HCT116 (cell line): ENCODE measurements around the gene SLC40A1. TPM values are rescaled to one million over a fixed set of nuclear protein-coding genes. Genes with fewer than 3 reads are reported as not detected.

Experiments
- ATAC-seq: fragments of 200-7000 bp; cut with Tn5 transposase; 2 replicates; pipeline ENCODE4 v1.9.1; 2020; ENCODE audit warnings: mild to moderate bottlenecking, moderate library complexity
- BruUV-seq: library from RNA; stranded (reverse); fragments of 400-500 nt; replicated peaks from 2 replicates; lab custom pipeline; 2021; lab: Mats Ljungman, UMichigan
- CTCF ChIA-PET: fragments of 300-600 bp; sonication (Branson Sonifier 250); formaldehyde crosslinking; loops from one replicate; lab custom pipeline; 2021; ENCODE audit warnings: antibody characterized with exemption; lab: Charles Lee
- POLR2A ChIA-PET: fragments of 300-600, 350-600 bp; sonication (Branson Sonifier 250); formaldehyde crosslinking; loops from one replicate; lab custom pipeline; 2021; ENCODE audit warnings: antibody characterized with exemption; lab: Charles Lee
- RAD21 ChIA-PET, 2 experiments: fragments of 300-600 bp; sonication (Branson Sonifier 250); formaldehyde crosslinking; loops; one replicate each; lab custom pipeline; 2023; ENCODE audit warnings: low total read pairs in 2 of 2; ENCODE audit not compliant: uncharacterized antibody in 2 of 2, unreplicated experiment in 2 of 2, low non-redundant PET in 1 of 2; lab: Charles Lee
- DNase-seq: peaks from one replicate; pipeline ENCODE4 v3.0.0-alpha.2; 2010; ENCODE audit warnings: low read depth, low spot score
- H2AFZ ChIP-seq: fragments of 200-600 bp; shearing (Covaris generic), sonication (generic); 2 replicates; pipeline ENCODE4 v1.6.1; 2017; ENCODE audit warnings: low read depth, mixed run types, mixed read lengths, antibody characterized with exemption, low read length; ENCODE audit not compliant: poor library complexity, severe bottlenecking
- H3K27ac ChIP-seq: 2 replicates; pipeline ENCODE4 v1.5.1; 2012; ENCODE audit warnings: low read depth, low read length
- H3K27me3 ChIP-seq: fragments of 200-600 bp; sonication (generic); 2 replicates; pipeline ENCODE4 v1.6.1; 2016; ENCODE audit warnings: mixed run types, low read length, mixed read lengths; ENCODE audit not compliant: insufficient read depth
- H3K36me3 ChIP-seq, 2 experiments: fragments of 200-500 bp in 1 of 2; fragments of 200-600 bp in 1 of 2; sonication (Bioruptor generic) in 1 of 2; sonication (generic) in 1 of 2; 2 replicates each; pipeline versions ENCODE4 v1.5.1 to v1.6.1; 2014 to 2016; ENCODE audit warnings: low read length in 2 of 2, inconsistent platforms in 1 of 2, mixed read lengths in 1 of 2, mixed run types in 1 of 2; ENCODE audit not compliant: insufficient read depth in 2 of 2, control insufficient read depth in 1 of 2
- H3K4me1 ChIP-seq, 2 experiments: fragments of 200-600 bp in 1 of 2; sonication (generic) in 1 of 2; 2 replicates each; pipeline versions ENCODE4 v1.5.1 to v1.6.1; 2012 to 2017; ENCODE audit warnings: low read length in 2 of 2, inconsistent platforms in 1 of 2, mild to moderate bottlenecking in 1 of 2, mixed read lengths in 1 of 2, mixed run types in 1 of 2, moderate library complexity in 1 of 2; ENCODE audit not compliant: insufficient read depth in 2 of 2, control insufficient read depth in 1 of 2
- H3K4me2 ChIP-seq: fragments of 200-600 bp; sonication (generic); 2 replicates; pipeline ENCODE4 v1.6.1; 2017; ENCODE audit warnings: mixed run types, low read length, mixed read lengths
- H3K4me3 ChIP-seq, 2 experiments: fragments of 200-600 bp in 1 of 2; sonication (generic) in 1 of 2; replicated peaks in 1 of 2; 2 replicates each; pipeline ENCODE4 v1.5.1; 2011 to 2016; ENCODE audit warnings: low read length in 2 of 2, control low read depth in 1 of 2, low read depth in 1 of 2, mild to moderate bottlenecking in 1 of 2, mixed read lengths in 1 of 2, mixed run types in 1 of 2
- H3K79me2 ChIP-seq: fragments of 200-600 bp; sonication (generic); 2 replicates; pipeline ENCODE4 v1.6.1; 2017; ENCODE audit warnings: mild to moderate bottlenecking, mixed run types, low read length, moderate library complexity, mixed read lengths; ENCODE audit not compliant: insufficient read depth
- H3K9ac ChIP-seq: fragments of 200-600 bp; sonication (generic); 2 replicates; pipeline ENCODE4 v1.6.1; 2016; ENCODE audit warnings: low read length, mixed read lengths
- H3K9me2 ChIP-seq: fragments of 200-600 bp; sonication (generic), shearing (Covaris generic); 2 replicates; pipeline ENCODE4 v1.6.1; 2017; ENCODE audit warnings: mixed run types, mild to moderate bottlenecking, moderate library complexity; ENCODE audit not compliant: insufficient read depth
- H3K9me3 ChIP-seq, 2 experiments: fragments of 200-500 bp in 1 of 2; fragments of 200-600 bp in 1 of 2; sonication (Bioruptor generic) in 1 of 2; sonication (generic) in 1 of 2; 2 replicates each; pipeline ENCODE4 v1.6.1; 2014 to 2017; ENCODE audit warnings: low read length in 2 of 2, mixed read lengths in 2 of 2, inconsistent platforms in 1 of 2, low read depth in 1 of 2, mild to moderate bottlenecking in 1 of 2, mixed run types in 1 of 2, moderate library complexity in 1 of 2; ENCODE audit not compliant: control insufficient read depth in 1 of 2, insufficient read depth in 1 of 2
- H4K20me1 ChIP-seq: fragments of 200-600 bp; sonication (generic), shearing (Covaris generic); 2 replicates; pipeline ENCODE4 v1.6.1; 2017; ENCODE audit warnings: mixed run types, mild to moderate bottlenecking, moderate library complexity; ENCODE audit not compliant: insufficient read depth
- FOSL1 ChIP-seq: IDR thresholded peaks from 2 replicates; pipeline ENCODE4 v1.6.1; 2012; ENCODE audit warnings: low read depth
- POLR2A ChIP-seq: IDR thresholded peaks from 2 replicates; pipeline ENCODE4 v1.7.0; 2011; ENCODE audit warnings: borderline replicate concordance; ENCODE audit not compliant: insufficient read depth, insufficient read length; ENCODE audit errors: extremely low read depth
- POLR2AphosphoS5 ChIP-seq: IDR thresholded peaks from 2 replicates; pipeline ENCODE4 v1.6.1; 2011; ENCODE audit warnings: mild to moderate bottlenecking, low read depth, low read length, moderate library complexity
- RAD21 ChIP-seq: IDR thresholded peaks from 2 replicates; pipeline ENCODE4 v1.6.1; 2012; ENCODE audit warnings: low read depth, mild to moderate bottlenecking
- REST ChIP-seq: IDR thresholded peaks from 2 replicates; pipeline ENCODE4 v1.6.1; 2012; ENCODE audit warnings: low read depth
- SIN3A ChIP-seq: IDR thresholded peaks from 2 replicates; pipeline ENCODE4 v1.6.1; 2012; ENCODE audit warnings: low read depth
- SP1 ChIP-seq: IDR thresholded peaks from 2 replicates; pipeline ENCODE4 v1.6.1; 2012; ENCODE audit warnings: low read depth
- SRF ChIP-seq: IDR thresholded peaks from 2 replicates; pipeline ENCODE4 v1.6.1; 2012; ENCODE audit warnings: low read depth
- TCF7L2 ChIP-seq: IDR thresholded peaks from 2 replicates; pipeline ENCODE4 v1.7.0; 2011; ENCODE audit warnings: borderline replicate concordance, inconsistent platforms; ENCODE audit not compliant: insufficient read depth, insufficient read length; ENCODE audit errors: extremely low read depth
- ZBTB33 ChIP-seq: IDR thresholded peaks from 2 replicates; pipeline ENCODE4 v1.6.1; 2011; ENCODE audit warnings: mild to moderate bottlenecking, low read length, moderate library complexity; ENCODE audit not compliant: insufficient replicate concordance; ENCODE audit errors: extremely low read depth
- ZNF274 ChIP-seq: fragments of 200-500 bp; sonication (Bioruptor generic); IDR thresholded peaks from 2 replicates; pipeline ENCODE4 v1.6.1; 2014; ENCODE audit warnings: mild to moderate bottlenecking, low read depth, low read length, inconsistent platforms
- intact Hi-C: fragments of 100-400 bp; cut with micrococcal nuclease; formaldehyde crosslinking; loops from 2 replicates; pipeline ENCODE4 v1.10.0; 2022
- total RNA-seq: library from RNA; stranded (reverse); gene quantifications from one replicate; pipeline ENCODE4 v1.2.1, GENCODE V29; 2021; ENCODE audit not compliant: unreplicated experiment

The SLC40A1 gene
- total RNA-seq, 1 experiment from 2014 or later: 1.5 TPM

GRCh38 chr2:189608170-189608569, 27.6 kb upstream of the SLC40A1 start:
- Histone ChIP-seq H3K9ac (no peak overlapping the region), H3K9me2 (no peaks in the 10 kb centered on the region), H3K4me2 (no peak overlapping the region), H2AFZ (peak overlapping the region; percentile 7), H3K27ac (no peak overlapping the region), H3K9me3 (no peaks in the 10 kb centered on the region), H4K20me1 (no peaks in the 10 kb centered on the region), H3K27me3 (no peaks in the 10 kb centered on the region), H3K4me1 (no peaks in the 10 kb centered on the region), H3K4me3 (no peak overlapping the region), H3K36me3 (no peaks in the 10 kb centered on the region), H3K79me2 (no peaks in the 10 kb centered on the region)
- no peak for DNase-seq
- no TSS peak for BruUV-seq
- ATAC-seq: no peak
- ChIA-PET RAD21 (no interaction called here), CTCF (no interaction called here), POLR2A (no interaction called here)
- intact Hi-C loops: no loop called here
- TF ChIP-seq ZNF274: no peak
- TF ChIP-seq ZBTB33: no peak
- no peak for TF ChIP-seq POLR2A
- no peak for TF ChIP-seq SP1
- TF ChIP-seq SRF: no peak
- no peak for TF ChIP-seq RAD21
- TF ChIP-seq FOSL1: no peak
- TF ChIP-seq POLR2AphosphoS5: no peak
- no peak for TF ChIP-seq TCF7L2
- TF ChIP-seq REST: no peak
- TF ChIP-seq SIN3A: no peak
